CD4-positive, alpha-beta memory T cell (primary cell): Measurements from ENCODE around the gene SQSTM1. TPM values are rescaled to one million over a fixed set of nuclear protein-coding genes. Genes with fewer than 3 reads are reported as not detected.

Experiments
- CTCF ChIA-PET: fragments of 350-600 bp; sonication (Branson Sonifier 250); formaldehyde crosslinking; loops from one replicate; lab custom pipeline; 2021; ENCODE audit warnings: inconsistent platforms; ENCODE audit not compliant: partially characterized antibody; lab: Charles Lee
- POLR2A ChIA-PET: fragments of 350-600 bp; sonication (Branson Sonifier 250); formaldehyde crosslinking; loops from one replicate; lab custom pipeline; 2021; ENCODE audit not compliant: partially characterized antibody; lab: Charles Lee
- DNase-seq, 5 donors: peaks; one replicate each; pipeline versions ENCODE4 v3.0.0 to v3.0.0-alpha.2; 2020 to 2022; ENCODE audit warnings: mixed read lengths in 1 of 5
- H3K27ac ChIP-seq: one replicate; pipeline ENCODE4 v1.7.0; 2013; ENCODE audit warnings: low read depth, low read length
- H3K27me3 ChIP-seq: 2 replicates; pipeline ENCODE4 v1.7.0; 2013; ENCODE audit warnings: mild to moderate bottlenecking, low read length, moderate library complexity; ENCODE audit not compliant: insufficient read depth
- H3K36me3 ChIP-seq: 2 replicates; pipeline ENCODE4 v1.7.0; 2013; ENCODE audit warnings: mild to moderate bottlenecking, low read length, moderate library complexity; ENCODE audit not compliant: insufficient read depth
- H3K4me1 ChIP-seq: 2 replicates; pipeline ENCODE4 v1.7.0; 2013; ENCODE audit warnings: mild to moderate bottlenecking, low read length, moderate library complexity; ENCODE audit not compliant: insufficient read depth
- H3K4me3 ChIP-seq, 2 donors: one replicate each; pipeline ENCODE4 v1.7.0; 2013; ENCODE audit warnings: low read length in 2 of 2, mild to moderate bottlenecking in 1 of 2
- H3K9me3 ChIP-seq, 2 donors: one replicate each; pipeline ENCODE4 v1.7.0; 2013; ENCODE audit warnings: low read length in 2 of 2, control low read depth in 1 of 2; ENCODE audit not compliant: control insufficient read depth in 1 of 2
- H3K27ac Mint-ChIP-seq, 7 donors: one replicate each; pipeline ENCODE4 v1.8.0; 2020 to 2021; ENCODE audit warnings: mixed read lengths in 7 of 7, mild to moderate bottlenecking in 6 of 7, inconsistent platforms in 3 of 7, moderate library complexity in 3 of 7
- H3K27me3 Mint-ChIP-seq, 2 donors: one replicate each; pipeline ENCODE4 v1.8.0; 2020 to 2021; ENCODE audit warnings: mixed read lengths in 2 of 2
- H3K36me3 Mint-ChIP-seq, 2 donors: one replicate each; pipeline ENCODE4 v1.8.0; 2020 to 2021; ENCODE audit warnings: mixed read lengths in 2 of 2, inconsistent platforms in 1 of 2, mild to moderate bottlenecking in 1 of 2
- H3K4me1 Mint-ChIP-seq, 4 donors: one replicate each; pipeline ENCODE4 v1.8.0; 2020 to 2021; ENCODE audit warnings: mixed read lengths in 4 of 4, mild to moderate bottlenecking in 1 of 4
- H3K4me3 Mint-ChIP-seq, 8 donors: one replicate each; pipeline ENCODE4 v1.8.0; 2020 to 2021; ENCODE audit warnings: mixed read lengths in 8 of 8, mild to moderate bottlenecking in 7 of 8, moderate library complexity in 6 of 8, inconsistent platforms in 3 of 8
- H3K9me3 Mint-ChIP-seq, 8 donors: one replicate each; pipeline ENCODE4 v1.8.0; 2020 to 2021; ENCODE audit warnings: mixed read lengths in 8 of 8, mild to moderate bottlenecking in 5 of 8, inconsistent platforms in 3 of 8, moderate library complexity in 1 of 8
- intact Hi-C: fragments of 100-400 bp; cut with micrococcal nuclease; formaldehyde crosslinking; loops from one replicate; pipeline ENCODE4 v1.15.1; 2023
- polyA plus RNA-seq, 2 donors: library from polyadenylated mRNA; unstranded; fragments of 300-500 nt; fragmentation: Illumina TruSeq; gene quantifications; one replicate each; pipeline ENCODE4 v1.2.3, GENCODE V29; 2021
- total RNA-seq, 2 experiments: library from RNA; stranded (reverse); gene quantifications; one replicate each; pipeline ENCODE4 v1.2.3, GENCODE V29; 2021

The SQSTM1 gene
- total and polyA plus RNA-seq, 4 experiments from 2014 or later = 188 to 303 (median 256) TPM

- H3K9me3 ChIP-seq = no peaks in the 10 kb centered on the region
- H3K4me3 Mint-ChIP-seq = peak overlapping the region in 6 of 8 donors; percentile 15 to 81 (median 46)
- peaks cover 17% of the 10 kb centered on the region for H3K36me3 ChIP-seq
- peaks cover 19 to 56% (median 33%) of the 10 kb centered on the region in 4 donors for H3K4me1 Mint-ChIP-seq
- peaks cover 3 to 28% of the 10 kb centered on the region in 2 donors for H3K36me3 Mint-ChIP-seq
- H3K27ac Mint-ChIP-seq = peak overlapping the region in 6 of 7 donors; percentile 57 to 85 (median 84)
- H3K27me3 Mint-ChIP-seq = no peaks in the 10 kb centered on the region
- peaks cover 42% of the 10 kb centered on the region for H3K4me1 ChIP-seq
- ChIA-PET CTCF (interaction anchor here (0.7 to 4.9 kb wide), 40 partner anchors 9 to 291 kb away, joined by 3 to 57 read pairs (median 4); partner anchors contain the start of genes LTC4S, MAML1, MRNIP and SQSTM1), POLR2A (interaction anchor here (0.7 to 8.7 kb wide), 11 partner anchors 8 to 179 kb away, joined by 3 to 159 read pairs (median 6); partner anchors contain the start of genes HNRNPH1, LTC4S, MAML1 and MRNIP)
- H3K27ac ChIP-seq = no peak overlapping the region
- intact Hi-C loops = loop anchor here (1.0 to 10.0 kb wide), 5 partner anchors 36 to 289 kb away; partner anchors contain the start of genes RNF130 and TBC1D9B
- H3K4me3 ChIP-seq = no peak overlapping the region
- H3K9me3 Mint-ChIP-seq = no peaks in the 10 kb centered on the region
- no peaks in the 10 kb centered on the region for H3K27me3 ChIP-seq
- peak; percentile 77 to 81 (median 79) for DNase-seq
Observed at GRCh38 chr5:179801304-179802206, 19.1 kb upstream of the SQSTM1 start.

GRCh38 chr5:179802207-179802883, 18.4 kb upstream of the SQSTM1 start:
- CTCF ChIA-PET = interaction anchor here (0.7 to 4.9 kb wide), 38 partner anchors 10 to 289 kb away, joined by 3 to 57 read pairs (median 4); partner anchors contain the start of genes LTC4S, MAML1, MRNIP and SQSTM1
- peaks cover 3 to 24% of the 10 kb centered on the region in 2 donors for H3K36me3 Mint-ChIP-seq
- Histone ChIP-seq H3K9me3 (no peaks in the 10 kb centered on the region), H3K27me3 (no peaks in the 10 kb centered on the region), H3K36me3 (peaks cover 17% of the 10 kb centered on the region), H3K27ac (no peak overlapping the region), H3K4me3 (no peak overlapping the region), H3K4me1 (peaks cover 42% of the 10 kb centered on the region)
- H3K4me3 Mint-ChIP-seq = peak overlapping the region in 2 of 8 donors; percentile 43 to 81
- H3K4me1 Mint-ChIP-seq = peaks cover 14 to 48% (median 30%) of the 10 kb centered on the region in 4 donors
- H3K27ac Mint-ChIP-seq = peak overlapping the region in 6 of 7 donors; percentile 27 to 85 (median 66)
- no peak for DNase-seq
- POLR2A ChIA-PET = interaction anchor here (0.7 to 8.7 kb wide), 11 partner anchors 9 to 179 kb away, joined by 3 to 159 read pairs (median 6); partner anchors contain the start of genes HNRNPH1, LTC4S, MAML1 and MRNIP
- intact Hi-C loops = loop anchor here (1.0 to 10.0 kb wide), 4 partner anchors 35 to 288 kb away; partner anchors contain the start of gene RNF130
- H3K9me3 Mint-ChIP-seq = no peaks in the 10 kb centered on the region
- H3K27me3 Mint-ChIP-seq = no peaks in the 10 kb centered on the region

DNA sequence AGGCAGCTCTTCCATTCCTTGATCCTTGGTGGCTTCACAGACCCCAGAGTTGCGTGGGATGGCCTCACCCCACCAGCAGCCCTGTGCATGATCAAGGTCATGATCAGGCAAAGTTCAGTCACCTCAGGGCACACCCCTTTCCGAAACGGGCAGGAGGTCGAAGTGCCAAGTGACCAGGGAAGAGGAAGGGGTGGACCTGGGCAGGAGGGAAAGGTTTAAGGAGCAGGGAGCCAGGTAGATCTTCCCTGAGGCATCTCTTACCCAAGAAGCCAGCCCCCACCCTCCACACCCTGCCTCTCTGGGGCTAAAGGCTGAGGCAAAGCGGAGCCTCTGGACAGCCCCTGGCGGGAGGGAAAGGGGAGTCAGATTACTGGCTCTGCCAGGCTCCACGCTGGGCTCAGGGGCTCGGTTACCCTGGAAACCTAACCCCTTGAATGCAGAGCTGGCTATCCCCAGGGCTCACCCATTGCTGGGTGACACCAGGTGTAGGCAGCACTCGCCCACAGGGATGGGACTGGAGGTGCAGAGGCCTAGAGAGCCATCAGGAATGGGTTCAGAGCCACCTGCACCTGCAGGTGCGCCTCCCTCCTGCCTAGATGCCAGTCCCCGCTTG, 17.6 kb upstream of the SQSTM1 start:
- H3K4me1 ChIP-seq = peaks cover 42% of the 10 kb centered on the region
- H3K27me3 ChIP-seq = no peaks in the 10 kb centered on the region
- Mint-ChIP-seq H3K4me3 (peak overlapping the region in 1 of 8 donors; percentile 10), H3K4me1 (peaks cover 14 to 47% (median 30%) of the 10 kb centered on the region in 4 donors), H3K27ac (peak overlapping the region in 4 of 7 donors; percentile 27 to 87 (median 51)), H3K27me3 (no peaks in the 10 kb centered on the region), H3K36me3 (peaks cover 3 to 21% of the 10 kb centered on the region in 2 donors), H3K9me3 (no peaks in the 10 kb centered on the region)
- intact Hi-C loops = loop anchor here (1.0 to 10.0 kb wide), 4 partner anchors 34 to 287 kb away; partner anchors contain the start of gene RNF130
- peaks cover 16% of the 10 kb centered on the region for H3K36me3 ChIP-seq
- no peak overlapping the region for H3K27ac ChIP-seq
- DNase-seq = no peak
- H3K9me3 ChIP-seq = no peaks in the 10 kb centered on the region
- CTCF ChIA-PET = interaction anchor here (1.2 to 4.9 kb wide), 10 partner anchors 40 to 288 kb away, joined by 3 to 57 read pairs (median 5); partner anchors contain the start of genes MAML1, MRNIP and TBC1D9B
- POLR2A ChIA-PET = interaction anchor here (1.0 to 8.7 kb wide), 9 partner anchors 7 to 105 kb away, joined by 3 to 159 read pairs (median 6); partner anchors contain the start of genes LTC4S, MAML1, MRNIP and SQSTM1
- H3K4me3 ChIP-seq = no peak overlapping the region

GRCh38 chr5:179803651-179804554, 16.8 kb upstream of the SQSTM1 start:
- H3K4me3 Mint-ChIP-seq = peak overlapping the region; percentile 41 to 90 (median 86)

GRCh38 chr5:179804555-179804947, 16.2 kb upstream of the SQSTM1 start:
- ChIA-PET POLR2A (interaction anchor here (0.9 to 8.7 kb wide), 6 partner anchors 9 to 54 kb away, joined by 3 to 159 read pairs (median 5); partner anchors contain the start of genes MRNIP and SQSTM1), CTCF (interaction anchor here (4.9 kb wide), 1 partner anchor 103 kb away, joined by 57 read pairs; the partner anchor contains the start of gene TBC1D9B)
- Histone ChIP-seq H3K27me3 (no peaks in the 10 kb centered on the region), H3K4me1 (peaks cover 42% of the 10 kb centered on the region), H3K4me3 (no peak overlapping the region), H3K27ac (peak overlapping the region; percentile 61), H3K36me3 (peaks cover 3% of the 10 kb centered on the region), H3K9me3 (no peaks in the 10 kb centered on the region)
- Mint-ChIP-seq H3K4me3 (peak overlapping the region; percentile 80 to 90 (median 86)), H3K4me1 (peaks cover 14 to 47% (median 30%) of the 10 kb centered on the region in 4 donors), H3K27ac (peak overlapping the region in 6 of 7 donors; percentile 53 to 90 (median 86)), H3K27me3 (no peaks in the 10 kb centered on the region), H3K36me3 (peaks cover 3 to 11% of the 10 kb centered on the region in 2 donors), H3K9me3 (no peaks in the 10 kb centered on the region)
- no peak for DNase-seq
- intact Hi-C loops = loop anchor here (5.0 to 10.0 kb wide), 3 partner anchors 33 to 268 kb away; partner anchors contain the start of gene RNF130

More at GRCh38 chr5:179803651-179804554, 16.8 kb upstream of the SQSTM1 start:
- peaks cover 3 to 18% of the 10 kb centered on the region in 2 donors for H3K36me3 Mint-ChIP-seq
- peaks cover 14 to 50% (median 30%) of the 10 kb centered on the region in 4 donors for H3K4me1 Mint-ChIP-seq
- ChIA-PET POLR2A (interaction anchor here (0.9 to 8.7 kb wide), 7 partner anchors 8 to 71 kb away, joined by 3 to 159 read pairs (median 6); partner anchors contain the start of genes MAML1, MRNIP and SQSTM1), CTCF (interaction anchor here (4.9 kb wide), 1 partner anchor 104 kb away, joined by 57 read pairs; the partner anchor contains the start of gene TBC1D9B)
- Histone ChIP-seq H3K27ac (peak overlapping the region; percentile 26), H3K36me3 (peaks cover 8% of the 10 kb centered on the region), H3K27me3 (no peaks in the 10 kb centered on the region), H3K4me3 (no peak overlapping the region), H3K4me1 (peaks cover 42% of the 10 kb centered on the region), H3K9me3 (no peaks in the 10 kb centered on the region)
- intact Hi-C loops = loop anchor here (5.0 to 10.0 kb wide), 3 partner anchors 33 to 268 kb away; partner anchors contain the start of gene RNF130
- H3K27me3 Mint-ChIP-seq = no peaks in the 10 kb centered on the region
- no peak for DNase-seq
- peak overlapping the region; percentile 4 to 88 (median 86) for H3K27ac Mint-ChIP-seq
- no peaks in the 10 kb centered on the region for H3K9me3 Mint-ChIP-seq
